Activated T-cell treated with anti-CD3 and anti-CD28 coated beads, Interleukin-2, amount 50 U/mL, for 72 hours (primary cell): Measurements from ENCODE around the gene NXT1. TPM values are rescaled to one million over a fixed set of nuclear protein-coding genes. Genes with fewer than 3 reads are reported as not detected.

Experiments used
- ATAC-seq, 2 donors: fragments of 150-1000 bp; cut with Tn5 transposase; replicated peaks in 1 of 2; 2 replicates each; pipeline ENCODE4 v1.10.0; 2021; ENCODE audit warnings: moderate library complexity in 2 of 2, mild to moderate bottlenecking in 1 of 2
- DNase-seq, 2 donors: peaks; one replicate each; pipeline ENCODE4 v3.0.0; 2021 to 2022; ENCODE audit warnings: mixed read lengths in 1 of 2
- H3K27ac Mint-ChIP-seq: one replicate; pipeline ENCODE4 v1.8.0; 2022; ENCODE audit warnings: mild to moderate bottlenecking, moderate library complexity, mixed read lengths
- H3K27me3 Mint-ChIP-seq: one replicate; pipeline ENCODE4 v1.8.0; 2022; ENCODE audit warnings: low read depth, mixed read lengths
- H3K36me3 Mint-ChIP-seq, 2 donors: one replicate each; pipeline ENCODE4 v1.8.0; 2022; ENCODE audit warnings: mixed read lengths in 2 of 2, mild to moderate bottlenecking in 1 of 2; ENCODE audit not compliant: insufficient read depth in 2 of 2
- H3K4me1 Mint-ChIP-seq: one replicate; pipeline ENCODE4 v1.8.0; 2022; ENCODE audit warnings: low read depth, mixed read lengths
- H3K4me3 Mint-ChIP-seq, 2 donors: one replicate each; pipeline ENCODE4 v1.8.0; 2022; ENCODE audit warnings: mild to moderate bottlenecking in 2 of 2, mixed read lengths in 2 of 2, moderate library complexity in 2 of 2
- H3K9me3 Mint-ChIP-seq, 2 donors: one replicate each; pipeline ENCODE4 v1.8.0; 2022; ENCODE audit warnings: mixed read lengths in 2 of 2
- total RNA-seq, 2 donors: library from RNA; stranded (reverse); gene quantifications; one replicate each; pipeline ENCODE4 v1.2.3, GENCODE V29; 2022

NXT1 gene
- total RNA-seq, 2 donors from 2014 or later: 39.6 to 45.7 TPM

DNA sequence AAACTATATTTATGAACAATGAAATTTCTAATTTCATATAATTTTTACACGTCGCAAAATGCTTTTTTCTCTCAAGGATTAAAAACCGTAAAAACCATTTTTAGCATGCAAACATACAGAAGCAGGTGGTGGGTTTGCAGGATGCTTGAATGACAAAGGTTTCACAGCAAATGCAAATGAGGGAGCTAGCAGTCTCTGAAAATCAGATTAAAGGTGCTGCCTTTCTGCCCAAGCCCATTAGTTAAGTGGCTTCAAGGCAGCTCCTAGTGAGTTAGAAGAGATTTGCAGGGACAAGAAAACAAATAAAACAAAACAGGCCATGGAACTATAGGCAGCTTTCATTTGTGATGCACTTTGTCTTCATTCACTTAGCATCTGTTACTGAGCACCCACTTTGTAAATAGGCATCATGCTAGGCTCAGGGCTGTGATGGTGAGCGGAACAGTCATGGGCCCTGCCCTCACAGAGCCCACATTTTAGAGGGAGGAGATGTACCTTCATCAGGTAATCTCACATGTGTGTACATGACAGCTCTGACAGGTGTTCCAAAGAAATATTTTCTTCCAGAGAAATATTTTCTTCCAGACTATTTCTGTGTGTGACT, 41.2 kb downstream of the NXT1 start:
- no peaks in the 10 kb centered on the region for H3K27me3 Mint-ChIP-seq
- no peak overlapping the region for H3K27ac Mint-ChIP-seq
- ATAC-seq (no peak), DNase-seq (no peak)
- H3K4me3 Mint-ChIP-seq: no peak overlapping the region
- peaks cover 10 to 16% of the 10 kb centered on the region in 2 donors for H3K36me3 Mint-ChIP-seq
- no peaks in the 10 kb centered on the region for H3K9me3 Mint-ChIP-seq
- H3K4me1 Mint-ChIP-seq: no peaks in the 10 kb centered on the region

DNA sequence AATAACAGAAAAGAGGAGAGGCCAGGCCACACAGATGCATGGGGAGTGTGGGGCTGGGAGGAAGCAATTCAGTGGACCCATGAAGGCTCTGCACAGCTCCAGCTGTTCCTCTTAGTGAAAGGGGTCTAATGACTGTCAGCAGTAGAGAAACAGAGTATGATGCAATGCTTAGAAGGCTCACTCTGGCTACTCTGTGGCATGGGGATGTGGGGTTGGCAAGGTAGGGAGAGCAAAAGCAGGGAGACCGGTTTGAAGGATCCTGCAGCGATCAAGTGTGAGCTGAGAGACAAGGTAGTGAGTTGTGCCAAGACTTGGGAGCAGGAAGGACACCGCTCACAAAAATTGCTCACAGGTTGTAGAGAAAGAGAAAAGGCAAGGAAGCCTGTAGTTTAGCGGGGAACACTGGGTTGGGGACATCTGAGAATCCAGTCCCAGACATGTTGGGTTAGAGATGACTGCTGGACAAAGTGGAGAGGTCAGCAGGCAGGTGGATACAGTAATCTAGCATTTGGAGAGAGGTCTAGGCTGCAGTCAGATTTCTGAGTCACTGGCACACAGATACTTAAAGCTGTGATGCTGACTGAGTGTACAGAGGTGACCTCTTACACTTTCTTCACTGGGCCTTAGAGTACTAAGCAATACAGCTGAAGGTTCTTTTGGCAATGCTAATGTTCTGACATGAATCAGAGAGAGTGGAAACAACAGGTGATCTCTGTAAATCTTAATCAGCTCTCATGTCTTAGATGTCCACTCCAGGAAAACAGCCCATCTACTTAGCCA, 43.6 kb downstream of the NXT1 start:
- H3K9me3 Mint-ChIP-seq: no peaks in the 10 kb centered on the region

DNA sequence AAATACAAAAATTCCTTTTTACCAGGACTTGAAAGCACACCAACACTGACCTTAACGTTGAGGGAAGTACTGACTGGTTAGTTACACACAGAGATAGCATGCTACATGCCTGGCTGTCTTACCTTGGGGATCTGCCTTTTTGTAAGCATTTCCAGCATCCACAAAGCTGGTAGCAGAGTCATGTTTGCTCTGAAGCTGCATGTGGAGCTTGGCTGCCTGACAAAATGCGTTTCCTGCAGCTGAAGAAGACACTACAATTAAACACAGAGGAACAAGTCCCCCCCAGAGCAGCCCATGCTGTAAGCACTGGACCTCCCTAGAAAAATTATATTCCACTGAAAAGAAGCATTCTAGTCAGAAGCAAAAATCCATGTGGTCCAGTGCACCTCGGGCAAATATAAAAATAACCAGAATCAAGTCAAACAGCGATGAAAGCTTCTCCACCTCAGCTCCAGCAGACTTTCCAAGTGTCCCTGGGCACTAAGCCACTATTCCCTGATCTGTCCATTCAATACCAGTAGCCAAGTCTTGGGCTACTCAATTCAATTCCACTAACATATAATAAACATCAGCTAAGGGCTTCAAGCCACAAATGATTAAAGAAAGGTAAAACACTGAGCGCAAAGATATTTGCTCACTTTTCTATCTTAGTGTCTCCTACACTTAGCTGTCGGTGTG, 46.5 kb downstream of the NXT1 start:
- ATAC-seq (no peak), DNase-seq (no peak)
- no peaks in the 10 kb centered on the region for H3K9me3 Mint-ChIP-seq
- H3K36me3 Mint-ChIP-seq: peaks cover 7 to 11% of the 10 kb centered on the region in 2 donors
- no peaks in the 10 kb centered on the region for H3K27me3 Mint-ChIP-seq
- H3K4me3 Mint-ChIP-seq: no peak overlapping the region
- H3K4me1 Mint-ChIP-seq: peaks cover 34% of the 10 kb centered on the region
- peak overlapping the region; percentile 7 for H3K27ac Mint-ChIP-seq

More for the DNA sequence above, 43.6 kb downstream of the NXT1 start:
- no peak overlapping the region for H3K27ac Mint-ChIP-seq
- no peak overlapping the region for H3K4me3 Mint-ChIP-seq
- H3K27me3 Mint-ChIP-seq: no peaks in the 10 kb centered on the region
- peak in 1 of 2 donors; percentile 25 for ATAC-seq
- DNase-seq: no peak
- H3K4me1 Mint-ChIP-seq: peaks cover 12% of the 10 kb centered on the region
- peaks cover 7 to 11% of the 10 kb centered on the region in 2 donors for H3K36me3 Mint-ChIP-seq

DNA sequence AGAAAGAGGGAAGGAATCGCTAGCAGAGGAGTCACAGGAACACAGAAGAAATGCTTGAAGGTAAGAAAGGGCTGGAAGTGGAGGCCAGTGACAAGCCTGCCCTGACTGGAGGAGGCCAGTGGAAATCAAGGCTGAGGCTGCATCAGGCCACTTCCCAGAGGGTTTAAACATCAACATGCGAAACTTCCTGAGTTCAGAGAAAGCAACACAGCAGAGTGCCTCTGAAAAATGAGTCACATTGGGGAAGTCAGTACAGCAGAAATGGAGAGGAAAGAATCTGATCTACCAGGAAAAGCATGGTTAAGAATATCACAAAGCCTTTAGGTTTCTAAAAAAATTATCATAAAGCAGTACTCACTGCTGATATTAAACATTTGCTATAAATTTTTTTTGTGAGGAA, 47.4 kb downstream of the NXT1 start:
- H3K36me3 Mint-ChIP-seq: peaks cover 7 to 11% of the 10 kb centered on the region in 2 donors
- peak overlapping the region; percentile 31 for H3K27ac Mint-ChIP-seq
- H3K4me1 Mint-ChIP-seq: peaks cover 34% of the 10 kb centered on the region
- peak overlapping the region; percentile 69 to 73 for H3K4me3 Mint-ChIP-seq
- no peak for DNase-seq
- no peaks in the 10 kb centered on the region for H3K27me3 Mint-ChIP-seq
- no peaks in the 10 kb centered on the region for H3K9me3 Mint-ChIP-seq
- ATAC-seq: no peak

DNA sequence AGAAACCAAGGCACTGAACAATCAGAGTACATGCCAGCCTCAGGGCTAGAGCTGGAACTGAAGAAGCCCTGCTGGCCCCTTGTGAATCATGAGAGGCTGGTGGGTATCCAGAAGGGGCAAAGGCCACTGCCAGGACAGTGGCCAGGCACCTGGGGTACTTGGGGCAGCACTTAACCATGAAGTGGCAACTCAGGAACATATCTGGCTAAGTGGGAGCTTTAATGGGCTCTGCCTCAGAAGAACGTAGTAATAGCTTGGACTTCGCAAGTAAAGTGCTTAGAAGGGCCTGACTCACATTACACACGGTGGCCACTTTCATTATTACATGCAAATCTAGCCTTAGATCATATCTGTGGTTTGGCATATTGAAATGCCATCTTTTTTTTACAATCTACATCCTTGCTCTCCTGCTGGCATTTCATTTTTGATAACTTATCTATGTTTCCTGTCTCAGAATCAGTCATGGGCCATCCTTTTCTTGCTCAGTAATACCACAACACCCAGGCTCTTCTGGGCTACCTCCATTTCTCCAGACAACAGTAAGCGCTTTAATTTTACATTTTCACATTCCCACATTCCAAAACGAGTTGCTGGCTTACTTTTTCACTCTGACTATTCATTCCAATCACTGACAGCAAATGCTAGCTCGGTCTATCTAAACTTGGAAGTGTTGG, 49.1 kb downstream of the NXT1 start:
- H3K4me3 Mint-ChIP-seq: peak overlapping the region; percentile 38 to 53
- H3K27me3 Mint-ChIP-seq: no peaks in the 10 kb centered on the region
- H3K4me1 Mint-ChIP-seq: peaks cover 34% of the 10 kb centered on the region
- peak; percentile 31 to 40 for DNase-seq
- peak; percentile 96 to 97 for ATAC-seq
- no peaks in the 10 kb centered on the region for H3K9me3 Mint-ChIP-seq
- H3K36me3 Mint-ChIP-seq: peaks cover 2% of the 10 kb centered on the region in 2 donors
- no peak overlapping the region for H3K27ac Mint-ChIP-seq

DNA sequence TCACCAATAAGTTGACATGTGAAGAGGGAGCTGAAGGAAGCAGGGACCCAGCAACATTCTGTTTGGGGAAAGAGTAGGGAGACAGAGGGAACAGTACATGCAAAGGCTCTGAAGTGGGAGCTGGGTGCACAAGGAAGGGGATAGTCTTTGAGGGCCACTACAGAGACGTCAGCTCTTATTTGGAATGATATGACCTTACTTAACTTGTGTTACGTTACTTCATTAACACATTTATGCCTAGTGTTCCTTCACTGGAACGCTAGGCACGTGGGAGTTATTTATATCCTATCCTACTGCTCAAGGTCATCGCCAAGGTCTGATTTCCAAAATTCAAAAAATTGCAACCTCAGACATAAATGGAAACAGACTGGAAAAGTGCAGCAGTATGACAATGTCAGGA, 50.5 kb downstream of the NXT1 start:
- ATAC-seq: no peak

DNA sequence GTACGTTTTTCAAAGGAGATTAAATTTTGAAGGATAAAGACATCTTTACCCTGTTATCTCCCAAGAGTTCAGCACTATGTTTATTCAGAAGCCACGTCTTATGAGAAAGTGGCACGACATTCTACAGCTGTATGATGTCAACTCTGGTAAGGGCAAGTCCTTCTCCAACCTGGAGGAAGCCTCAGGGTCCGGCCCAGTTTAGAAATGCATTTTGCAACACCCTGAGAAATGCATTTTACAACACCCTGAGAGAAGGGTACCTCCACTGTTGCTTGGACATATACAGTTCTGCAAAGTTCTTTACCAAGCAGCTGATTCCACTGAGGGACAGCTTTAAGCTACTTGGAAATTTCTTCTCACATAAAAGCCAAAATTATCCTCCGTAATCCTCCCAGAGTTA, 53.2 kb downstream of the NXT1 start:
- Mint-ChIP-seq H3K9me3 (no peaks in the 10 kb centered on the region), H3K27me3 (no peaks in the 10 kb centered on the region), H3K27ac (no peak overlapping the region), H3K4me3 (no peak overlapping the region), H3K4me1 (peaks cover 41% of the 10 kb centered on the region), H3K36me3 (peaks cover 0 to 2% of the 10 kb centered on the region in 2 donors)
- ATAC-seq: no peak
- no peak for DNase-seq

More for the DNA sequence above, 50.5 kb downstream of the NXT1 start:
- no peaks in the 10 kb centered on the region for H3K9me3 Mint-ChIP-seq
- peaks cover 34% of the 10 kb centered on the region for H3K4me1 Mint-ChIP-seq
- H3K27me3 Mint-ChIP-seq: no peaks in the 10 kb centered on the region
- H3K4me3 Mint-ChIP-seq: no peak overlapping the region
- no peak for DNase-seq
- H3K27ac Mint-ChIP-seq: no peak overlapping the region
- H3K36me3 Mint-ChIP-seq: peaks cover 0 to 2% of the 10 kb centered on the region in 2 donors

DNA sequence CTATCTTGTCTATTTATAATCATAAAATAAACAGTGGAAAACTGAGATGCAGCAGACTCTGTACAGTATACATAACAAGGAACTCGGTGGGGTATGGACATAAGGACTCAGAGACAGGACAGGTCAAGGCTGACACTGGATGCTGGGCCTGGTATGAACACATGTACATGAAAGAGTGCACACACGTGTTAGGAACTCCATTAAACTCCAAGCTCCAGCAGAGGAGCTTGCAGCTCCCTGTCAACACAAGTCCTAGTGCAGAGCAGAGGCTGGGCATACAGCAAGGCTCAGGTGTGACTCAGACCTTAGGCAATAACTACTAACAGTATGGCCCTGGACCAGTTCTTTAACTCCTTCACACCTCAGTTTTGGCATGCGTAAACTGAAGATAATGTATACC, 53.6 kb downstream of the NXT1 start:
- Mint-ChIP-seq H3K27me3 (no peaks in the 10 kb centered on the region), H3K27ac (no peak overlapping the region), H3K4me1 (peaks cover 37% of the 10 kb centered on the region), H3K4me3 (no peak overlapping the region), H3K9me3 (no peaks in the 10 kb centered on the region), H3K36me3 (peaks cover 0 to 2% of the 10 kb centered on the region in 2 donors)
- no peak for DNase-seq
- no peak for ATAC-seq

Other genes starting within 250 kb of the NXT1 start
- 1 to 10 TPM; 5.9 to 9.5 TPM for gene GZF1, start 11.4 kb downstream of the NXT1 start, total RNA-seq
- gene NAPB, start 70.7 kb downstream of the NXT1 start, total RNA-seq: 10 to 100 TPM in 1 of 2 donors, 1 to 10 TPM in 1; 9.0 to 14.2 TPM
- not detected for gene CSTL1, start 88.9 kb downstream of the NXT1 start, total RNA-seq
- not detected for gene CST11, start 102.1 kb downstream of the NXT1 start, total RNA-seq
- gene CST8, start 140.3 kb downstream of the NXT1 start, total RNA-seq: not detected
- gene CST9L, start 217.7 kb downstream of the NXT1 start, total RNA-seq: not detected